ENCODE measurements around the gene KCNK3.
"Not testable (repeated sequence)": the region's sequence is repeated elsewhere in the genome, so short reads cannot be mapped to it uniquely, and the experiment has no call there.

KCNK3 gene

GRCh38 chr2:26735097-26735496, 42.6 kb downstream of the KCNK3 start:
- DNase-seq: no peak

GRCh38 chr2:26735883-26736588, 43.5 kb downstream of the KCNK3 start:
- DNase-seq: no peak

GRCh38 chr2:26737221-26737620, 44.7 kb downstream of the KCNK3 start:
- no peak for DNase-seq

DNA sequence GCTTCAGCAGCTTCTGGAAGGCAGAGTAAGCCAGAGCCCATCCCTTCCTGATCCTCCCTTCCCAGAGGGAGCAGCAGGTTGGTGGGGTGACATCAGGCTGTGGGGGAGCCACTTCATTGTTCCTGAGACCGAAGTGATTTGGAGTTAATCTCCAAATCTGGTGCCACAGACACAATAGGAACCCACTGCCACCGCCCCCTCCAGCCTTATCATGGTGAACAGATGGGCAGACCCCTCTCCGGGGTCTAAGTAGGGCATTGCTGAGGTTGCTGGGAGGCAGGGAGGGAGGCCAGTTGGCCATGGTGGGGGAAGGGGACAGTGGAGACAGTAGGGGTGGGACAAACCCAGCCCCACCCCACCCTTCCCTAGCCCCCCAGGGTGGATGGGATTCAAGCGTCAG, 46.0 kb downstream of the KCNK3 start:
- no peak for DNase-seq

DNA sequence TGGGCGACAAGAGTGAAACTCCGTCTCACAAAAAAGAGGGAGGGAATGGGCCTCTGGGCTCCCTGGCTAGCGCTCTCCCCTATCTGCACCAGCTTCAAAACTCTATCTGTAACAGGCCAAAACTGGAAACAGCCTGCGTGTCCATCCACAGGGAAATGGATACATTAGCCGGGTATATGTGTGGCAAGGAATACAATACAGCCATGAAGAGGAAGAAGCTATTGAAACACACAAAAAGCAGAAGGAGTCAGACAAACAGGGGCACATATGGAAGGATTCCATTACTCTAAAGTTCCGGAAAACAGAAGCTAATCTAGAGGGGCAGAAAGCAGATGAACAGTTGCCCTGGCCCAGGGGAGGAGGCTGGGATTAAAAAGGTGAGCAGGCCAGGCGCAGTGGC, 47.0 kb downstream of the KCNK3 start:
- no peak for DNase-seq

- no peak for DNase-seq
These were observed 47.8 kb downstream of the KCNK3 start for GRCh38 chr2:26740346-26740745.

GRCh38 chr2:26740890-26741302, 48.4 kb downstream of the KCNK3 start:
- DNase-seq: no peak

DNA sequence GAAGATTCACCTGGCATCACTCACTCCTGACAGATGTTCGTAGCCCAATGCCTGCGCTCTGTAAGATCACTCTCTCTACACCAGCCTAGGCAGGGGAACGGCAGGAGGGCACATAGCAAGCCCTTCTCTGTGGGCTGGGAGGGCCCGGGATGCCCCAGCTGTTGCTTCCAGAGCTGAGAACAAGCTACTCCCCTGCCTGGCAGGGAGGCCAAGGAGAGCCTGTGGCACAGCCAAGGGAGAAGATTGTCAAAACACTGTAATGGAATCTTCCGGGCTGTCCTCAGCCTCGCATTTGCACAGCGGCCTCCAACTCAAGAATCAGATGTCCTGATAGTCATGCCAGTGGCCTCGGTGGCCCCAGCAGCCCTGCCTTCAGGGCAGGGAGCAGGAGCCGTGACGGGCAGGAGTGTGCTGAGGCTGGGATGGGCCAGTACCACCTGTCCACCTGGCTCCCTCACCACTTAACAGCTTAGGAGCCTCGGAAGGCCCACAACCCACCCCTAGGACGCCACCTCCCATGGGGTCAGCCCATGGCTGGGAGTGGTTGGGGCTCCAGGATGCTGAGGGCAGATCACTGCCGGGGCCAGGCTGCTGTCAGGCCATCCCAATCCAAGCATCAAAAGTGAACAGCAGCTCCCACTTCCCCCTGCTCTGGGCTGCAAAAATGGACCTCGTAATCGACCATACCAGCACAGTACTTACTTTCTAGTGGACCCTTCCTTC, 49.7 kb downstream of the KCNK3 start:
- DNase-seq: no peak

DNA sequence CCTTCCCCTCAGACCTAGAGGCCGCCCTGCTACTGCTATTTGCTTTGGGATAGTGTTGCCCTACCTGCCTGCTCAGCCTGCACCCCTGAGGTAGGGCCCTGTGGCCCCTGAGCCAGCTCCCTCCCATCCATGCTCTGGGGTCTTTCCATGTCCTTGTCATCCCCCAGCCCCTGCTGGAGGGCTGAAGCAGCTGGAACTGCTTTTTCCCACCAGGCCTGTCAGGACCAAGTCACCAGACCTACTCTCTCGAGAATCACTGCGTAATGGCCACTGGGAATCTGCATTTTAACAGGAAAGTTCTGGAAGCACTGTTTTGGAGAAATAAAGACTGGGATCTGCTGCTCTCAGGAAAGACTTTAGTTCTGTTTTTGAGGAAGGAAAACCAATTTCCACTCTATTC, 51.3 kb downstream of the KCNK3 start:
- no peak for DNase-seq

DNA sequence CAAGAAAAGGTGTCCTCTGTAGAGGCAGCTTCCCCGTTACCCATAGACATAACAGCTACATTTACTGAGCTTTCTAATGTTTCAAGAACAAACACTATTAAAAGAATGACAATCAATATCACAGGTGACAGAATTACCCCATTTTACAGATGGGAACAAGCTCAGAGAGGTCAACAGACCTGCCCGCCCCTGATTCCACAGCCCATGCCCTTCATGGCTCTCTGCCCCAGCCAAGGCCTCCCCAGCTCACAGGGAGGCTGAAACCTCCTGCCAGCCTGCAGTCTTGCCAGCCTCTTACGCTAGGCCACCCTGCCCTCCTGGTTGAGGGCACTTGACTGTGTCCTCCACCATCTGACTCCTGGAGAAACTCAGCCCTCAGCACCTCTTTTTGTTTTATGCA, 52.4 kb downstream of the KCNK3 start:
- no peak for DNase-seq

DNA sequence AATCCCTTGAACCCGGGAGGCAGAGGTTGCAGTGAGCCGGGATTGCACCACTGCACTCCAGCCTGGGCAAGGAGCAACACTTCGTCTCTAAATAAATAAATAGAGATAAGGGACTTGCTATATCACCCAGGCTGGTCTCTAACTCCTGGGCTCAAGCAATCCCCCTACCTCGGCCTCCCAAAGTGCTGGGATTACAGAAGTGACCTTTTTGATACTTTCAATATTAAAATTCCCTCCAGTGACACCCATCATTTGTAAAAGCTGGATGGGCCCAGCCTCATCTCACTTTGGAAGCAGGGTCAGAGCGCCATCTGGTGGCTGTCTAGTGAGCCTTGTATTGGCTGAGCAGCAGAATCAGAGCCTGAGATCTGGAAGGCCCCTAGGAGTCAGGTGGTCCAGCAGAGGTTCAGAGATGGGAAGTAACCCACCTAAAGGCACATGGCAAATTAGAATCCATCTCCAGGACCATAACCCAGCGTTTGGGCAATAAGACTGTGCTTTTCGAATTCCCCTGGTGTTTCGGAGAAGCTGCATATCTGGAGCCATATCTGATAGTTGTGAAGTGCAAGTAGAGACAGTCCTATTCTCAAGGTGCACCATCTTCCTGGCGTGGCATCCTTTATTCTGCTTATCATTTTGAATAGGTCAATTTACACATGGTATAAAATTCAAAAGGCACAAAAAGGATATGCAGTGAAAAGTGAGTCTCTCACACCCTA, 53.2 kb downstream of the KCNK3 start:
- peak; percentile 85 to 87 for DNase-seq

GRCh38 chr2:26746934-26747333, 54.4 kb downstream of the KCNK3 start:
- no peak for DNase-seq

DNA sequence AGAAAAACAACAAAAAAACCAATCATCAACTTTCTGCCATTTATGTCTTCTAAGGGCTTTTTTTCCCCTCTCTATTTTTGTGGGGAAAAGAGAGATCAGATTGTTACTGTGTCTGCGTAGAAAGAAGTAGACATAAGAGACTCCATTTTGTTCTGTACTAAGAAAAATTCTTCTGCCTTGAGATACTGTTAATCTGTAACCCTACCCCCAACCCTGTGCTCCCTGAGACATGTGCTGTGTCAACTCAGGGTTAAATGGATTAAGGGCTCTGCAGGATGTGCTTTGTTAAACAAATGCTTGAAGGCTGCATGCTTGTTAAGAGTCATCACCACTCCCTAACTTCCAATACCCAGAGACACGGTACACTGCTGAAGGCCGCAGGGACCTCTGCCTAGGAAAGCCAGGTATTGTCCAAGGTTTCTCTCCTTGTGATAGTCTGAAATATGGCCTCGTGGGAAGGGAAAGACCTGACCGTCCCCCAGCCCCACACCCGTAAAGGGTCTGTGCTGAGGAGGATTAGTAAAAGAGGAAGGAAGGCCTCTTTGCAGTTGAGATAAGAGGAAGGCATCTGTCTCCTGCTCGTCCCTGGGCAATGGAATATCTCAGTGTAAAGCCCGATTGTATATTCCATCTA, 57.4 kb downstream of the KCNK3 start:
- DNase-seq: not testable (repeated sequence)

DNA sequence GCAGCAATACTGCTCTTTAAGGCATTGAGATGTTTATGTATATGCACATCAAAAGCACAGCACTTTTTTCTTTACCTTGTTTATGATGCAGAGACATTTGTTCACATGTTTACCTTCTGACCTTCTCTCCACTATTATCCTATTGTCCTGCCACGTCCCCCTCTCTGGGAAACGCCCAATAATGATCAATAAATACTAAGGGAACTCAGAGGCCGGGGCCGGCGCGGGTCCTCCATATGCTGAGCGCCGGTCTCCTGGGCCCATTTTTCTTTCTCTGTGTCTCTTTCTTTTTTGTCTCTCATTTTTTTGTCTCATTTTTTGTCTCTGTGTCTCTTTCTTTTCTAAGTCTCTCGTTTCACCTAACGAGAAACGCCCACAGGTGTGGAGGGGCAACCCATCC, 57.9 kb downstream of the KCNK3 start:
- not testable (repeated sequence) for DNase-seq

GRCh38 chr2:26752656-26753055, 60.1 kb downstream of the KCNK3 start:
- no peak for DNase-seq

GRCh38 chr2:26754539-26754938, 62.0 kb downstream of the KCNK3 start:
- no peak for DNase-seq

GRCh38 chr2:26754972-26755670, 62.6 kb downstream of the KCNK3 start:
- DNase-seq: no peak

DNA sequence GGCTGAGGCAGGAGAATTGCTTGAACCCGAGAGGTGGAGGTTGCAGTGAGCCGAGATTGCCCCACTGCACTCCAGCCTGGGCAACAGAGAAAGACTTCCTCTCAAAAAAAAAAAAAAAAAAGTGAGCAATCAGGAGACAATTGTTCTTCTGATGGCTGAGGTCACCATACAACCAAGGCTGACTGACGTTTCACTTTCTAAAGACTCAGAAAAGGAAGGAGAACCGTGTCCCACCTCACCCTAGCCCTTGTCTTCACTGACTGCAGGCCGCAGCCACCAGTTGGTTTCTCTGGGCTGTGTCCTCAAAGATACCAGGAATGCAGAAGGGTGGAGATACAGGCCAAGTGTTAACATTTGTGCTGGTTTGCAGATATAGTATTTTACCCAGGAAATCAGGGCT, 63.8 kb downstream of the KCNK3 start:
- no peak for DNase-seq

- peak; percentile 20 to 34 for DNase-seq
These were observed 65.6 kb downstream of the KCNK3 start for GRCh38 chr2:26757873-26758789.

DNA sequence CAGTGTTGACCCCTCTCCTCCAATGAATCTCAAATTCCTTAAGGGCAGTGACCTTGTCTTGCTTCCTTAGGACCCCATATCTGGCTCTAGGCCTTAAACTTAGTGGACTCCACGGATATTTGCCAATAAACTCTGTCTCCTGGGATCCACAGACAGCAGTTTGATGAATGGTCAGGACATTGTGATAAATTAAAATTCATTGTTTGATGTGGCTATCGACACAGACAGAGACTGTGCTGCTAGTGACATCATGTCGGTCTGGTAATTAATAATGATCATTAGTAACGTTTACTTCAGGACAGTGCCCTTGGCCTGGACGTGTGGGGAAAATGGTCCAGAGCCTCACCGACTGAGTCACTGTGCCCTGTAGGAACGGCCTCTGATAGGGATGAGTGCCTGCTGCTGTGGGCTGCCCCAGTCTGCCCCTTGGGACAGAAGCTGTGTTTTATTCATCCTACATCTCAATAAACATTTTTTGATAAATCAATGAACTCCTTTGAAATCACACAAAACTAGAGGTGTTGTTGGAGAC, 66.3 kb downstream of the KCNK3 start:
- no peak for DNase-seq

DNA sequence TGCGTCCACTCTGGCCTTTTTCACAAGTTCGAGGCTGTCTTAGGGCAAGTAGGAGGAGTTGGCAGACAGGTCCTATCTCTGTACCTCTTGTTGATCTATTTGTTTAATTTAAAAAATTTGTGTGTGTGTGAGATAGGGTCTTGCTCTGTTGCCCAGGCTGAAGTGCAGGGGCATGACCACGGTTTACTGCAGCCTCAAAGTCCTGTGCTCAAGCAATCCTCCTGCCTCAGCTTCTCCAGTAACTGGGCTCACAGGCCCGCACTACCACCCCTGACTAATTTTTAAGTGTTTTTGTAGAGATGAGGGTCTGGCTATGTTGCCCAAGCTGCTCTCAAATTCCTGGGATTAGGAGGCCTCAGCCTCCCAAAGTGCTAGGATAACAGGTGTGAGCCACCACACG, 67.3 kb downstream of the KCNK3 start:
- no peak for DNase-seq
